NCI-H446 (cell line): Measurements from ENCODE around the gene PRKAG2.
"Not testable (repeated sequence)": the region's sequence is repeated elsewhere in the genome, so short reads cannot be mapped to it uniquely, and the experiment has no call there.

Source experiments
- DNase-seq, 2 experiments: peaks; one replicate each; lab custom pipeline; 2025; lab: John Stamatoyannopoulos, UW

The PRKAG2 gene

DNA sequence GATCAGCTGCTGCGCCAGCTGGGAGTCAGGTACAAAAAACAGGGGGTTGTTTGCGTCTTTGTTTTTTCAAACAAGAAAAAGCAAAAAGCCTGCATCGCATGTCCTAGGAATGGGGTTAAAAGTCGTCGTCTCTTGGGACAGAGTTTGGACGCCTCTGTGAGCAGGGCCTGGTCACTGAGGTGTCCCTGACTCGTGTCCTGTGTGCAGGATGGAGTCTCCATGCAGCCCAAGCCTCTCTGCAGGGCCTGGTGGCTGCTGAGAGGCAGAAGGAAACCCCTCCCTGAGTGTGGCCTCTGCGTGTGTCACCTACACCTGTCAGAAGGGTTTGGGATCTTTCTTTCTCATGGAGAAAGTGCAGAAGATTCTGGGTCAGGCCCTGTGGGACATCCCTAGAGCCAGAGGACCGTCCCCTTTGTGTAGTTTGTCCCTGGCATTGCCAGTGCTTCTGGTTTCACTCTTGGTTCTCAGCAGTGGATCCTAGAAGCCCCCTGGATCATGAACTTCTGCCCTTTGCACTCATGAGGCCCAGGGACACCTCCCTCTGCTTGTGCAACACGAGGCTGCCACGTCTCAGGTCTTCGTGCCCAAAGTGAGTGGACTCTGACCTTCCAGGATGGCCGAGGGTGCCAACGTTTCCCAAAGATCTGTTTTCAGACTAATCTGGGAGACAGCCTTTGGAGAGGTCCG, 75.0 kb downstream of the PRKAG2 start:
- DNase-seq, result no peak

DNA sequence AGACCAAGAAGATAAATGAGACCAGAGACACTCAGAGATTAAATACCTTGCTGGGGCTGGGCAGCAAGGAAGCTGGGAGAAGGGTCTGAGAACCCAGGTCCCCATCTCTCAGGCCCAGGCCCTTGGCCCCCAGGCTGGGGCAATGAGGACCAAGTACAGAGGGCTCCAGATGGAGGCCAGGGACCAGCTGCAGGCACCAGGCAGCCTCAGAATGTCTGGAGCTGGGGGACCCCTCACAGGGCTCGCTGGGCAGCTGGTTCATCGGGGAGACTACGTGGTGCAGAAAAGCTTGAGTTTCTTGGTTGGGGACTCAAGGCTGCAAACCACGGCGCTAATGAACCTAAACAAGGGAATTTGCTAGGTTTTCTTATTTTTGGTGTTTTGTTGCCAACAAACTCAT, 75.6 kb downstream of the PRKAG2 start:
- DNase-seq, result no peak

DNA sequence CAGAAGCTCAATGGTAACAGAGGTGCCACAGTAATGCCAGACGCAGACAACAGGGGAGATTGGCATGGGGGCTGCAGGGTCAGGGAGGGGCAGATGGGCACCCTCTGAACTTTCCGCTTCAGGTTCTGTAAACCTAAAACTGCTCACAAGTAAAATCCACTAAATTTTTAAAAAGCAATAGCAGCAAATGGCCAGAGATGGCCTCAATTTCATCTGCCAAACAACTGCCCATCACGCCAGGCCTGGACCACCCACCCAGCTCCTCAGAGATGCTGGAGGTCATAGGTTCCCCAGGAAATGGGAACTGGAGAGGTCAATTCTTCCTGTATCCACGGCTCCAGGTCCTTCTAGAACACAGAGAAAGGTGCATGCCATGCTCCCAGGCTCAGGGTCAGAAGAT, 76.1 kb downstream of the PRKAG2 start:
- DNase-seq, result no peak

DNA sequence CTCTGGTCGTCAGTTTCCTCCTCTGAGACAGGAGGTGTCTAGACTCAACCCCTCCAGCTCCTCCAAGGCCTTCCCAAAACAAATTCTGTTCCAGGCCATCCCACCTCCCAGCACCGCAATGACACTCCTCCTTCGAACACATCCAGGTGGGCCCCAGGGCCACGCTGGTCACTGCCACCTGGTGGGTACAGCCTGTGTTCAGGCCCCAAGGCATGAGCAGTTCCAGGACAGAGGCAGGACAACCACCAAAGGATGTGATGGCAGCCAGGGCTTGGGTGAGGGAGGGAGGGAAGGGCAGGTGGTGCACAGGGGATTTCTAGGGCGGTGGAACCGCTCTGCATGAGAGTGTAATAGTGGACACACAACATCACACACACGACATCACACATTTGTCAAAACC, 76.5 kb downstream of the PRKAG2 start:
- no peak for DNase-seq

- DNase-seq, result no peak
Observed at GRCh38 chr7:151799506-151799905, 77.4 kb downstream of the PRKAG2 start.

DNA sequence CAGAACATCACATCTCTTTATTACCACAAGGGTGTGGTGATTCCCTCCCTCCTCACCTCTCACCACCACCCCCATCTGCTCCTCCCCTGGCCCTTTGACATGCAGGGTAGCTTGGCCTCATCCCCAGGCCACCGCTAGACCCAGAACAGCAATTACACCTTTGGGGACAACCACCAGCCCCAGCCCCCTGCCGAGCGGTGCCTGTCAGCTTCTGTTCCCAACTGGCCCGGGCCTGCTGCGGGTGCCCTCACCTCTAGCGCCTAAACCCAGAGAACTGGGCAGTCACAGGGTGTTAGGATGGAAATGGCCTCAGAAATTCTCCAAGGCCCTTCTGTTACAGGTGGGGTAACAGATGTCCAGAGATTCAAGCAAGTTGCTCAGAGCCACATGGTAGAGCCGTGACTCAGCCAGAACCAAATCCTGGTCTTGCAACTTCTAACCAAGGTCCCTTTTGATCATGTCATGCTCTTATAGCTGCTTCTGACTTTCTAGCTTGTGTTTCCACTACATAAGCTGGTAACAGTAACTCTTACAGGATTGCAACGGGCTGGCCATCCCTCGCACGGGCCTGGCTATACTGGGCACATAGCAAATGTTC, 78.0 kb downstream of the PRKAG2 start:
- no peak for DNase-seq

DNA sequence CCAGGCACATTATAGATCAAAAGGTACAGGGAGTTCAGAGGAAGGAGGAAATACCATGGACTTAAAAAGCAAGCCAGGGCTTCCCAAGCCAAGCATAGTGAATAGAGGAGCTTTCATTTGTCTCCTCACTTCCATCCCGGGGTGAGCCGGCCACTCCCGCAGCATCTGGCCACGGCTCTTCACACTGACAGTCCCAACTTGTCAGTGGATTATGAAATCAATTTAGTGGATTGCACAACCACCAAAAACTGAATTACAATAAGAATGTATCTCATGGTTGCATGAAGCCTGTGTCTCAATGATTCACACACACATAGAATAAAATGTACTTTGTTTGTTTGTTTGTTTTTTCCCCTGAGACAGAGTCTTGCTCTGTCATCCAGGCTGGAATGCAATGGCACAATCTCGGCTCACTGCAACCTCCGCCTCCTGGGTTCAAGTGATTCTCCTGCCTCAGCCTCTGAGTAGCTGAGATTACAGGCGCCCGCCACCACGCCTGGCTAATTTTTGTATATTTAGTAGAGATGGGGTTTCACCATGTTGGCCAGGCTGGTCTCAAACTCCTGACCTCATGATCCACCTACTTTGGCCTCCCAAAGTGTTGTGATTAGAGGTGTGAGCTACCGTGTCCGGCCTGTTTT, 79.1 kb downstream of the PRKAG2 start:
- DNase-seq, result not testable (repeated sequence)

DNA sequence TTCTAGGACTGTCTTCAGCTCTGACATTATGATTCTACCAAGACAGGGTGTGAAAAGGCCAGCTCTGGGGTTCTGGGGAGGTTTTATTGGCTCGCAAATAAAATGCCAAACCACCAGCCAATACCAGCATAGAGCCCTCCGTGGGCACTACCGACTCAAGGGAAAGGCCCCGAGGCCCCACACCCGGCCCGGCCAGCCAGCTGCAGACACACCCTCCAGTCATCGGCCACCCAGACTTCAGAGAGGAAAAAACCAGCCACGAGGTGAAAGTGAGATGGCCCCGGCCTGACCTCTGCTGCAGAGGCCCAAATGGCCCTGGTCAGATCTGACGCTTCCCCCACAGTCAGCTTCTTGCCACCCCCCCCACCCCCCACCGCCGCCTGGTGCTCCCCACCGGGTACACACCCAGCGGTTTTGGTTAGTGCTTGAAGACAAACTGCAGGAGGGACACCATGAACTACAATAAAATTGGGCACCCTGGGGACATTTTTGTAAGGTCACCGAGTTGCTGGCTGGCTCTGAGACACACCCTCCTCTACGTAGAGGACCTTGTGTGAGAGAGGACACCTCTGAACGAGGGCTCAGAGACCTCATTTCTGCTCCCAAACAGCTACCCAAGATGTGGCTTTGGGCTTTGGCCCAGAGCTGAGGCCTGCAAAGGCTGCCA, 79.9 kb downstream of the PRKAG2 start:
- DNase-seq, result no peak

GRCh38 chr7:151796091-151796870, 80.6 kb downstream of the PRKAG2 start:
- no peak for DNase-seq

DNA sequence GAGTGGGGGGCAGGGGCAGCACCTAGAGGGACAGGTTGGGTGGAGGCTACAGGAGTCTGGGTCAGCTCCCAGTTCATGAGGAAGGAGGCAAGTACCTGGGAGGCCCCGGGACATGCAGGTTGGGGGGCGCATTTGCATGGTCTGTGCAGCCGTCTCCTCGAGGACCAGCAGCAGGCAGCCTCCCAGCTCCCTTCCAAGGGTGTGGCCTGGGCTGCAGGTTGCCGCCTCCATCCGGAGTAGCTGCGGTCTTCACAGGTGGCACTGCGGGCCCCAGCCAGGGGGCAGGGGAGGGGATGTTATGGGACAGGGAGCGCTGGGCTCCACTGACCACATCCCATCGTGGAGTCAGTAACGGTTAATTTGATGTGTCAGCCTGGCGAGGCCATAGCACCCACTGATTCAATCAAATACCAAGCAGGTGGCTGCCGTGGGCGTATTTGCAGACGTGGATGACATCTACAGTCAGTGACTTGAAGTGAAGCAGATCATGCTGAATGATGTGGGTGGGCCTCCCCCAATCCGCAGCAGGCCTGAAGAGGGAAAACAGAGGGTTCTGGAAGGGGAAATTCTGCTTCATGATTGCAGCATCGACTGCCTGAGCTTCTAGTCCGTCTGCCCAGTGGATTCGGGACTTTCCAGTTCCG, 81.6 kb downstream of the PRKAG2 start:
- DNase-seq, result no peak

DNA sequence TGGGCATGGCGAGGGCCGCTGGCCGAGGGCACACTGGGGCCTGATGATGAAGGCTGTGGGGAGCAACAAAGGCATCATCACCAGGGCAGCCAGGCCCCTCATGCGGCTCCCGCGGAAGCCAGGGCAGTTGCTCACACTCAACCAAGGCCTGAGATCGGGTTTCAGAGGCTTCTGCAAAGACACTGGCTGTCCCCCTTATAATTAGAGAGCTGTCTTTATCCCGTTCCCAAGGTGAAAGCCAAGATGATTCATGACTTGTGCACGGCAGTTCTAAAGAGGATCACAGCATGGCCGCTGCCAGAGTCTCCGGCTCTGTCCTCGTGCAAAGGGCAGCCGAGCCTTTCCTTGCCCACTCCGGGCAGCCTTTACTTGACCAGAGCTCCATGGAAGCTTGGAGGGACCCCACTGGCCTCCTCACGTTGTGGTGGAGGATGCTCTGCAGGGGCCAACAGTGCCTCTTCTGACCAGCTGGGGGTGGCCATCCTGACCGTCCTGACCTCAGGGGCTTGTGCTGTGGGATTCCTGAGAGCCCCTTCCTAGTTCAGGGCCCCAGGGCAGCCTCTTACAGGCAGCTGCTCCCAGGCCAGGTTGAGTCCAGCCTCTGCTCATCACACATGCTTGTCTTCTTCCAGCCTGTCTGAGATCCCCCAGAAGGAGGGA, 82.3 kb downstream of the PRKAG2 start:
- DNase-seq, result peak in 1 of 2 experiments; percentile 31

DNA sequence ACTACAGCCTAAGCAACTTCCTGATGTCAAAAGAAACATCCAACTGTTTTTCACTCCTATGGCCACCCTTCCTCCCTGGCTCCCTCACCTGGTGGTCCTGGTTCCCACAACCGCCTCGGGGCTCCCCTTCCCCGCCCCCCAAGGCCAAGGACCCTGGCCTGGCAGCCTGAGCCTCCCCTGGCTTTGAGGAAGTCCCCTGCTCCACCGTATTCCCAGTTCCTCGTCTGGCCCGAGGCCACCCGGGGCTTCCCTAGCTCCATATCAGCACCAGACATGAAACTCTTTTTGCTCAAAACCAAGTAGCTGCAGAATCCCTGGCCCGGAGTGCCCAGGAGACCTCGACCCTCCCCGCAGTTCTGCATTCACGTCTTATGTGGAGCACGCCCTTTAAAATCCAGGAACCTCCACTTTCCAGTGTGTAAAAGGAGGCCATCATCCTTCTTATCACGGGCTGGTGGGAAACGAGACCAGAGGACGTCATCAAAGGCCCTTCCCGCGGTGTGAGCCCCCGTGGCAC, 82.9 kb downstream of the PRKAG2 start:
- DNase-seq, result no peak

- DNase-seq, result no peak
Observed at GRCh38 chr7:151793531-151793951, 83.4 kb downstream of the PRKAG2 start.

DNA sequence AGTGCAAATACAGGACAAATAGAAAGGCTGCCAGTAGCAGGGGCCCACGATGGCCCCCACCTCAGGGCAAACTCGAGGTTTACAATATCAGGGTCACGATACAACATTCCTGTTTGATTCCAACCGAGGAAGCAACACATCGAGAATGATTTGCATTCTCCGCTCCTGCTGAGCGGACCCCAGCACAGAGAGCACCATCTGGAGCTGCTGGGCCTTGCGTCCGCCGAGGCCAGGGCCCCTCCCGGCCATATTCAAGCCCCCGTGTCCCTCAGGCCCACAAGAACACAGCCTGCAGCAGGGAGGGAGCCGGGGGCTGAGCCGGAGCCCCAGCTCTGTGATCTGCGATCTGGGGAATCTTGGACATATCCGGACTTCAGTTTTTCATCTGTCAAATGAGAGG, 84.3 kb downstream of the PRKAG2 start:
- no peak for DNase-seq

- DNase-seq, result no peak
Observed at GRCh38 chr7:151792086-151792485, 84.8 kb downstream of the PRKAG2 start.

- DNase-seq, result no peak
Observed at GRCh38 chr7:151790830-151791620, 85.9 kb downstream of the PRKAG2 start.

DNA sequence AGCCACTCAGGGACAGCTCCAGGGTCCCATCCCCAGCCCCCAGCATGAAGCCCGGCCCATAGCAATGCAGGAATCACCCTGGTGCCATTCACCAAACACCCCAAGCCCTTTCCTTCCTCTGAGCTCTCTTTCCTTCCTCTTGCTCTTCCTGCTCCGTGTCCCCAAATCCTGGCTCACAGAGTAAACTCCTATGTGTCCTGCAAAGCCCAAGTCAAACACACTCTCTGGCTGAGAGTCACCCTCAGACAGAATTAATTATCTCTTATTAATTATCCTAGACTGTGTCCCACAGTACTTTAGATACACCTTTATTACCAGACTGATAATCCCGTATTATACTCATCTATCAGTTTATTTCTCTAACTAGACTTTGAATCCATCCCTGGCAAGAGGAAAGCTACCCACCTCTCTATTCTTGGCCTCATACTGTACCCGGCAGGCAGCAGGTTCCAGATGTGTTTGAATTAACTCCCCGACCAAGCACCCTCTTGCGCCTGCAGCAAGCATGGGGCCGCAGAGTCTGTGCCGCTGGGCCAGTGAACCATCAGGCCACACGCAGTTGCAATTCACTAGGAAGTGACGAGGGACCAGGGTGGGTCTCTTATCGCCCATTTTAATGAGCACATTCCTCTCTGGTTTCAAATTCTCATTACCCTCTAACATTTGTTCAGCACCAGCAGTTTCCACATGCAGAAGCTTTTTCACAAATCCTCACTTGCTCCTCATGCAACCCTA, 86.7 kb downstream of the PRKAG2 start:
- no peak for DNase-seq

DNA sequence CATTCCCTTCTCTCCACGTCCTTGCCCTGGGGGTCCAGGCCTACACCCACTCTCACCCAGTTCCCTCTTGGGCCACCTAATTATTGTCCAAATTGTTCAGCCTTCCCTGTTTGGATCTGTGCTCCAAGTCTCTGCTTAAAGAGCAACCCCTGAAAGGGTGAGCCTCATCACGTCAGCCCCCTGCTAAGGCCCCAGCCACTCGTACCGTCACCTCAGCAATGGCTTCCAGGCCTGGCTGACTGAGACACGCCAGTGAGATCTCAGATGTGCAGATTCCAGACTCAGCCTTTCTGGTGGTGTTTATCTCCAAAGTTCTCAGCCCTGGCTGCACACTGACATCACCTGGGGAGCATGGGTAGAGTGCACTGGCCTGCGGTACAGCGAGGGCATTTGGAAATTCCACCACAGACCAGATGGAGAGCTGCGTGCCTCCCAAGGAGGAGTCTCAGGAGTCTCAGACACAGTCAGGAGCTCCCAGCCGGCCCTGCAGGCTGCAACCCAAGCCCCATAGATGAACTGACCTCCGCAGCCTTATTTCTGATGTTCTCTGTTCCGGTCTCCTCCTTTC, 87.5 kb downstream of the PRKAG2 start:
- DNase-seq, result no peak

DNA sequence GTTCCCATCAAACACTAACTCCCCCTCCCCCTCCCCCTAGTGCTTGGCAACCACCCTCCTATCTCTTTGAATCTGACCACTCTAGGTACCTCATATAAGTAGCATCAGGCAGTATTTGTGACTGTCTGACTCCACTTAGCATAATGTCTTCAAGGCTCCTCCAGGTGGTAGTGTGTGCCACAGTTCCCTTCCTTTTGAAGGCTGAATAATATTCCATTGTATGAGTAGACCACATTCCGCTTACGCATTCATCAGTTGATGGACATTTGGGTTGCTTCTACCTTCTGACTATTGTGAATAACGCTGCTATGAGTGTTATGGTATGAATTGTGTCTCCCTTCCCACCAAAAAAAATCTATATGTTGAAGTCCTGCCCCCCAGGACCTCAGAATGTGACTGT, 89.6 kb downstream of the PRKAG2 start:
- no peak for DNase-seq
